ENCODE data around the gene KRT78.
"Not testable (repeated sequence)": the region's sequence is repeated elsewhere in the genome, so short reads cannot be mapped to it uniquely, and the experiment has no call there.

The KRT78 gene

GRCh38 chr12:52798671-52799504 is 49.9 kb downstream of the KRT78 start:
- DNase-seq (ENCODE audit: low read depth in 3 of 3, low spot score in 1 of 3), result no peak

DNA sequence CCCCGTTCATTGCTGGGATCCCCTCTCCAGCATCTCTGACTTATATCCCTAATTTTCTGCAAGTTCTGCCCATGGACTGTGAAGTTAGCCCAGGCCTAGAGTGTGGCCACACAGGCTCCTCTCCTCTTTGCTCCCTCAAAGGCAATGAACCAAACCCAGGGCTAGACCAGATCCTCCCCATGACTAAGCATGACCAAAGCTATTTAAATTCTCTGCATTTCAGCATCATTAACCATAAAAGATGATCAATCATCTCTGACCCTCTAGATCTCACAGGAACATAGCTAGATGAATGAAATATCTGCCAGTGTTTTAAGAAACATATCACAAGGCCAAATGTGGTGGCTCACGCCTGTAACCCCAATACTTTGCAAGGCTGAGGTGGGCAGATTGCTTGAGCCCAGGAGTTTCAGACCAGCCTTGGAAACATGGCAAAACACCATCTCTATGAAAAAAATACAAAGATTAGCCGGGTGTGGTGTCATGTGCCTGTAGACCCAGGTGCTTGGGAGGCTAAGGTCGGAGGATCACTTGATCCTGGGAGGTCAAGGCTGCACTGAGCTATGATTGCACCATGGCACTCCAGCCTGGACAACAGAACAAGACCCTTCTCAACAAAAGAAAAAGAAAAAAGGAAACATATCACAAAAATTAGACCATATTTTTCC is 50.7 kb downstream of the KRT78 start:
- no peak for DNase-seq (ENCODE audit: low read depth in 3 of 3, low spot score in 1 of 3)

- DNase-seq (ENCODE audit: low read depth in 3 of 3, low spot score in 1 of 3), result no peak
Observed at GRCh38 chr12:52797529-52797894, 51.3 kb downstream of the KRT78 start.

DNA sequence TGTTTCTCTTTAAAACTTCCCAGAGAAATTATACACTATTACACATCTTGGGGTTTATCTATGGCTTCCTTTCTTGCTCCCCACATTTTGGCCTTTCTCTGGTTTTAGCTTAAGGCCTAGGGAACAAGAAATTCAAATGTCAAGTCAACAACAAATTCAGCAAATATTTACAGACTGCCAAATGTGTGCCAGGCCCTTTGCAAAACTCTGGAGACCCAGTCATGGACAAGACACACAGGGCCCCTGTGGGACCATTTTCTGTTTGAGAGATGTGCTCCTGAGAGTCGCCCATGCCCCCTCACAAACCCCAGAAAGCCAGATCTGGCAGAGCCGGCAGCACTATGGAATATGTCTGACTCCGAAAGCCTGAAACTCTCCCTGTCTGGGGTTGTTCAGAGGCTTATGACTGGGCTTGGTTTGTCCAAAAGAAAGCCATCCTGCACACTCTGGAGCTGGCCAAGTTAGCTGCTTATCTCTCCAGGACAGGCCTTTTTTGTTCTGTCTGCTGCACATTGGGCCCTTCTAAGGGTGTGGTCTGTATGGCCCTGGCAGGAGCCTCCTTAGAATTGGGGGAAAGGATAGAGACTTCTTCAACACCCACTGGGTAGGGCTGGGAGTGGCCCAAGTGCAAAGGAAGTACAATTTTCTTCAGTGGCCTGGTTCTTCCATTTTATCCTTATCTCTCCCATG is 51.8 kb downstream of the KRT78 start:
- DNase-seq (ENCODE audit: low read depth in 3 of 3, low spot score in 1 of 3), result no peak

- DNase-seq (ENCODE audit: low read depth in 3 of 3, low spot score in 1 of 3), result no peak
Observed at GRCh38 chr12:52796429-52796794, 52.4 kb downstream of the KRT78 start.

DNA sequence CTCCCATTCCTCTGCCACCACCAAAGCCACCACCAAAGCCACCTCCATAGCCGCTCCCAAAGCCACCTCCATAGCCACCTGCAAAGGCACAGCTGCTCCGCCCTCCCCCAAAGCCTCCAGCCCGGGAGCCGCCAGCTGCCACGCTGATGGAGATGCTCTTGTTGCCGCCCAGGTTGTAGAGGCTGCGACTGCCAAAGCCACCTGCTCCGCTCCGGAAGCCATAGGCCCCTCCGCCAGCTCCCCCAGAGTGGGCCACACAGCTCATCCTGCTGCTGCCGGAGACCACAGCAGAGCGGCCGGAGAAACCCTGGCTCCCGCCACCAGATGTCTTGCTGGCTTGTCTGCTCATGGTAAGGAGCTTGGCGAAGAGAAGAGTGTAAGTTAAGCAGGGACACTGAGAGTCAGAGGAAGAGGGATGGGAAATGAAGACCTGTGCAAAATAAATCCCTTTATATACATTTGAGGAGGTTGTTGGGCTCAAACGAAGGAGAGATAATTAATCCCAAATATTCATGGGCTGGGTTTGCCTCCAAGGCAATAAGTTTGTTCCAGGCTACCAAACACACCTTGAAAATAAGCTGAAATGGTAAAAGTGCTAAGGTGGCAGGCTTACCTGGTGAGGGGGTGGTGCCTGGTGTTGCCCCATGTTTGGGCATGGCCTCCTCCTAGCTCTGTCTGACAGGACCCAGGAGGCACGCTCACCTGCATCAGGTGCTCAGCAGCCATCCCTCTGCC is 52.9 kb downstream of the KRT78 start, which contains the start of gene KRT3:
KRT3 (minus strand) TSS at position 424 of the 735 bp plus-strand sequence; CDS start at position 349, 75 bp downstream.
- no peak for DNase-seq (ENCODE audit: low read depth in 3 of 3, low spot score in 1 of 3)

DNA sequence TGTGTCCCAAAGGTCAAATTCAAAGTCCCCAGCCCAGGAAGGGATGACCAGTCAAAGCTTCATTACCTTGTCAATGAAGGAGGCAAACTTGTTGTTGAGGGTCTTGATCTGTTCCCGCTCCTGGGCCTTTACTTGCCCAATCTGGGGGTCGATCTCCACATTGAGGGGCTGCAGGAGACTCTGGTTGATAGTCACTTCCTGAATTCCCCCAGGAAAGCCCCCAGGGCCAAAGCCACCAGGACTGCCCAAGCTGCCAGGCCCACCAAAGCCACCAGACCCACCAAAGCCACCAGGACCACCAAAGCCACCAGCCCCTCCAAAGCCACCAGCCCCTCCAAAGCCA is 53.5 kb downstream of the KRT78 start:
- not testable (repeated sequence) for DNase-seq (ENCODE audit: low read depth in 3 of 3, low spot score in 1 of 3)

GRCh38 chr12:52794479-52795331 is 54.1 kb downstream of the KRT78 start:
- DNase-seq (ENCODE audit: low read depth in 3 of 3, low spot score in 1 of 3), result no peak

GRCh38 chr12:52792185-52793029 is 56.4 kb downstream of the KRT78 start:
- no peak for DNase-seq (ENCODE audit: low read depth in 3 of 3, low spot score in 1 of 3)

- DNase-seq (ENCODE audit: low read depth in 3 of 3, low spot score in 1 of 3), result no peak
Observed at GRCh38 chr12:52791271-52792184, 57.3 kb downstream of the KRT78 start.

DNA sequence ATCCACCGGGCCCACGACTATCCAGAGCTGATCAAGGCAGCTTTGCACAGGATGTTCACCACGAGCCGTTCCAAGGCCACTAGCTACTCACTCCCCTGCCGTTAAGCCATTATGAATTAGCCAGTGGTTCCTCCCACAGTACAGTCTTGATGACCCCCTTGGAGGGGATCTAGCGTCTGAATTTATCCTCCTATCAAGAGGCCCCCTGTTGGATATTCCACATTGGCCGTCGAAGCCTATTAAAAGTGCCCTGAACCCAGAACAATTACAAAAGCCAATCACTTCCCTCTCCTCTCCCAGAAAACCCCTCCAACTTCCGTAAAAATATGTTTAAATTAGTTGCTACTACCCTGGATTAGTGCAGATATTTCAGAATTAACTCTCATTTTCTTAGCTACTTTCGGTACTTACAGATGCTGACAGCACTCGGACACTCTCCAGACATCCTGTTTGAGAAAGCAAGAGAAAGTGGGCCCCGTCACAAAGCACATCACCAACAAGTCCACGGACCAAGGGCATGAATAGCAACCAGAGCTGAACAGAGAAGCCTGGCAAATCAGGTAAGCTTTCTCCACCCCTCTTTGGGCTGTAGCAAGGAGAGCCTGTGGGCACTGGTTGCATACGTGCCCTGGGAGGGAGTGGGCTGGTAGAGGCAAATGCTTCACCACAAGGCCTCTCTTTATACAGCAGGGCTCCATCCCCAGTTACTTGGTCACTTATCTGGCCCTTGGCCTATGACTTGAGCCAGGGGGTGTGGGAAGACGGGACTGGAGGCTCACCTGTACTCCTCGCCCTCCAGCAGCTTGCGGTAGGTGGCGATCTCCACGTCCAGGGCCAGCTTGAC is 58.1 kb downstream of the KRT78 start:
- DNase-seq (ENCODE audit: low read depth in 3 of 3, low spot score in 1 of 3), result no peak

DNA sequence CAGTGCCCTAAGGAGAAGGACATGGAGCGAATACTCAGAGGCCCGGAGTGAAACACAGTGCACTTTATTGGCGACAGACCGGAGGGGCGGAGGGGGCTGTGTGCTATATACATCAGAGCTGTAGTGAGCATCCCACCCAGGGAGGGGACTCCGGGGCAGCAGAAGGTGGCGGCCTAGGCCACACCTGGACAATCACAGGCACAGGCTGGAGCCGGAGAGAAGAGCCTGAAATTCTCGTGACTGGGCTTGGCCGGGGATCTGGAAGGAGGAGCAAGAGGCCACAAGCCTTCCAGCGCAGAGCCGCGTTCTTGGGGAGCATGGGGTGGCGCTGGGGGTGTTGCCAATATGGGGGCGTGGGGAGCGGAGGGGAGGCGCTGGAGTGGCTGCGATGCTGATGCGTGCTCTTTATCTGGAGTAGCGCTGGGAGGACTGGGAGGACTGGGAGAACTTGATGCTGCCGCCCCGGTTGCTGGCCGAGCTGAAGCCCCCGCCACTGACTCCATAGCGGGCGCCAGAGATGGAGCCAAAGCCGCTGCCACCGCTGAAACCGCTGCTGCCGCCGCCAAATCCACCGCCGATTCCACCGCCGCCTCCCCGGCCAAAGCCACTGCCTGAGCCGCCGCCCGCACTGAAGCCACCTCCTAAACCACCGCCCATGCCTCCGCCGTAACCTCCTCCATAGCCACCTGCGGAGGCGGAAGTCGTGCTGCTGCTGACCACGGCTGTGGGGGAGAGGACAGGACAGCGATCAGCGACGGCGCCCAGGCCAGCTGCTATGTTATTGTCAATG is 59.0 kb downstream of the KRT78 start:
- no peak for DNase-seq (ENCODE audit: low read depth in 3 of 3, low spot score in 1 of 3)

GRCh38 chr12:52788876-52789636 is 59.7 kb downstream of the KRT78 start:
- no peak for DNase-seq (ENCODE audit: low read depth in 3 of 3, low spot score in 1 of 3)

DNA sequence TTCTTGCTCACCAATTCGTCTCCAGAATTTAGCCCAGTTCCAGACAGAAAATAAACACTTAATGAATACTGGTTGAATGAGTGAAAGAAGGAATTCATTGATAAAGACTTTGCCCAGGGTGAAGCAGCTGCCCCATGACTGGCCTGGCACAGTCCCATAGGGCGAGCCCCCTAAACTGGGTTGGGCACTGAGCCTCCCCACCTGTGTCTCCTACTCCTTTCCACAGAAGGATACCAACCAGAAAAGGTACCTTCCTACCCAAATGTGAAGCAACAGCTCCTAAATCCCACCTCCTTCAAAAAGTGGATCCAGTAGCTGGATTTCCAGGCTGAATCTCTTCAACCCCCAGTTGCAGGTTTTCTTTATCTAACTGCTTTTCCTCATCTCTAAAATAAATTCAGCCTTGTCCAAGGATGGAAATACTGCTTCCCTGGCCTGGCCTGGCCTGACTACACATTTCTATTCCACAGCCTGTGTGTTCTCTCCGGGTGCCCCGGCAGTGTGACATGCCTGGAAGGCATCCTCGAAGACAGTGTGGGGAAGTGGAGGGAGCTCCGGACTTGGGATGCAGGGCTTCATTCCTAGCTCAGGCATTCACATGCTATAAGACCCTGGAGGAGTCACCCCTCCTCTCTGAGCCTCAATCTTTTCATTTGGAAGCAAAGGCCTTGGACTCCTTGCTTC is 60.5 kb downstream of the KRT78 start:
- no peak for DNase-seq (ENCODE audit: low read depth in 3 of 3, low spot score in 1 of 3)

Measured in stimulated activated CD4-positive, alpha-beta T cell treated with anti-CD3 and anti-CD28 coated beads, TNF-alpha, amount 100 ng/mL, for 1 hour (primary cell).